Hindlimb muscle (tissue), 1 donor: ENCODE measurements around the gene MSX1. TPM values are rescaled to one million over a fixed set of nuclear protein-coding genes. Genes with fewer than 3 reads are reported as not detected.

Source experiments
- polyA plus RNA-seq: library from polyadenylated mRNA; unstranded; fragments of 120-200 nt; gene quantifications from one replicate; pipeline ENCODE4 v1.2.1, GENCODE V29; 2013; ENCODE audit not compliant: insufficient read length

Gene MSX1
- polyA plus RNA-seq, 1 donor: 2.0 TPM

Other genes starting within 250 kb of the MSX1 start
- gene CYTL1, start 159.8 kb downstream of the MSX1 start, polyA plus RNA-seq: 5.6 TPM
- 6.6 TPM for gene STK32B, start 191.8 kb downstream of the MSX1 start, polyA plus RNA-seq